ENCODE measurements around the gene WWC2.

GRCh38 chr4:183118141-183118540 lies 19.1 kb downstream of the WWC2 start:
- TF ChIP-seq EP300 (IDR thresholded peaks at IDR 0.05) = no peak
- no peak for TF ChIP-seq CTCF (IDR thresholded peaks at IDR 0.05)
